HK-2 (cell line): Measurements from ENCODE around the gene TBP.
"Not testable (repeated sequence)": the region's sequence is repeated elsewhere in the genome, so short reads cannot be mapped to it uniquely, and the experiment has no call there.

ENCODE experiments used
- DNase-seq: peaks from one replicate; pipeline ENCODE4 v3.0.0-alpha.2; 2018; ENCODE audit not compliant: unreplicated experiment

Gene TBP

GRCh38 chr6:170605574-170606259 lies 51.5 kb downstream of the TBP start:
- DNase-seq: no peak

GRCh38 chr6:170609225-170609624 lies 55.1 kb downstream of the TBP start:
- DNase-seq: not testable (repeated sequence)

- DNase-seq: not testable (repeated sequence)
Measured at GRCh38 chr6:170612256-170612804, 58.2 kb downstream of the TBP start.

- not testable (repeated sequence) for DNase-seq
Measured at GRCh38 chr6:170616020-170616554, 61.9 kb downstream of the TBP start.
